Measurements from ENCODE around the gene TMEM17.

The TMEM17 gene

GRCh38 chr2:62482558-62483352, 23.2 kb downstream of the TMEM17 start:
- H3K36me3 ChIP-seq, result no peaks in the 10 kb centered on the region
- H3K4me3 ChIP-seq (ENCODE audit: low read depth, low read length), result no peak overlapping the region
- no peak for DNase-seq
- no peak overlapping the region for H3K27ac ChIP-seq
- no peaks in the 10 kb centered on the region for H3K27me3 ChIP-seq (ENCODE audit: insufficient read depth, low read depth, severe bottlenecking)
- H3K9me3 ChIP-seq (ENCODE audit: severe bottlenecking), result no peaks in the 10 kb centered on the region
- TF ChIP-seq CTCF (IDR thresholded peaks at IDR 0.05; ENCODE audit: low read depth, low read length), result no peak

DNA sequence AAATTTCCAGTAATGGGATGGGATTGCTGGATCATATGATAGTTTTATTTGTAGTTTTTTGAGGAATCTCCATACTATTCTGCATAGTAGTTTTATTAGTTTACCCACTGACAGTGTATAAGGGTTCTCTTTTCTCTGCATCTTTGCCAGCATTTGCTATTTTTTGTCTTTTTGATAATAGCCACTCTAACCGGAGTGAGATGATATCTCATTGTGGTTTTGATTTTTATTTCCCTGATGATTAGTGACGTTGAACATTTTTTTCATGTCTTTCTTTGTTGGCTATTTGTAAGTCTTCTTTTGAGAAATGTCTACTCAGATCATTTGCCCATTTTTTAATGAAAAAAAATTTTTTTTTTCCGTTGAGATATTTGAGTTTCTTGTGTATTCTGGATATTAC, 26.1 kb downstream of the TMEM17 start:
- no peaks in the 10 kb centered on the region for H3K27me3 ChIP-seq (ENCODE audit: insufficient read depth, low read depth, severe bottlenecking)
- no peak for TF ChIP-seq CTCF (IDR thresholded peaks at IDR 0.05; ENCODE audit: low read depth, low read length)
- no peak overlapping the region for H3K27ac ChIP-seq
- DNase-seq, result no peak
- no peaks in the 10 kb centered on the region for H3K36me3 ChIP-seq
- no peak overlapping the region for H3K4me3 ChIP-seq (ENCODE audit: low read depth, low read length)
- H3K9me3 ChIP-seq (ENCODE audit: severe bottlenecking), result no peaks in the 10 kb centered on the region

DNA sequence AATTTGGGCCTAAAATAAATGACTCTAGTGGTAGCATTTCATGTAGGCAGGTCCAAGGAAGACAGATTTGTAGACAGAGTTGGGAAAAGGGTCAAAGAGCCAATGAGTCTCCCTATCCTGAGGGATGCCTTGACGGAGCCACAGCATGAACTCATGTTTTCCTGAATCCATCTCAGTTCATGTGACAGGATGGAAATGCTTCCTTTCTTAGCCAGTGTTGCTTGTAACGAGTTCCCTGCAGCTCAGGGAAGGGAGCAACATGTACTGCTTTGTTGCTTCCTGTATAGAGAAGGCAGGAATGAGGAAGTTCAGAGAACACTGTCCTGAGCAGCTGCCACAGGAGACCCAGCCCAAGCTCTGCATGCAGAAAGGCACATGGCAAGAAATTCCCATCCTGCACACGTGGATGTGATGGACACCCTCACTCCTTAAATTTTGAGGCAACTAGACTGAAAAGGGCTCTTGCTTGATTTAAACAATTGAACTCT, 27.9 kb downstream of the TMEM17 start:
- TF ChIP-seq CTCF (IDR thresholded peaks at IDR 0.05; ENCODE audit: low read depth, low read length), result no peak
- no peaks in the 10 kb centered on the region for H3K27me3 ChIP-seq (ENCODE audit: insufficient read depth, low read depth, severe bottlenecking)
- H3K36me3 ChIP-seq, result no peaks in the 10 kb centered on the region
- DNase-seq, result no peak
- H3K9me3 ChIP-seq (ENCODE audit: severe bottlenecking), result no peaks in the 10 kb centered on the region
- no peak overlapping the region for H3K4me3 ChIP-seq (ENCODE audit: low read depth, low read length)
- no peak overlapping the region for H3K27ac ChIP-seq

DNA sequence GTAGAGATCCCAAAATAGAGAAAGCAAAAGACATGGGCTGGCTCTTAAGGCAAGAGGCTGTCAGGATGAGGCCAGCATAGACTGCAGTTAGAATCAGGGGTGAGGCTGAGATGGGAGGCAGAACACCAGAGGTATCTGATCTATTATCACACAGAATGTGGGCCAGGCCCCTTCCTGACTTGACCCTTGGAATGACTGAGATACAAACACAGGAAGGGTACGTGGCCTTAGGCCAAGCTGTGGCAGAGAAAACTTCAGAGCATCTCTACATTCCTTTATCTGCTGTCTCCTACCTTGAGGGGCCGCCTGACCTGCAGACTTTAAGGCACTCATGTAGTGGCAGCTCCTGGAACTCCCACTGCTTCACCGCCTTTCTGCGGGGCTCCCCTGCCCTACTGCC, 28.4 kb downstream of the TMEM17 start:
- DNase-seq, result no peak
- no peak overlapping the region for H3K4me3 ChIP-seq (ENCODE audit: low read depth, low read length)
- no peaks in the 10 kb centered on the region for H3K36me3 ChIP-seq
- H3K27ac ChIP-seq, result no peak overlapping the region
- no peak for TF ChIP-seq CTCF (IDR thresholded peaks at IDR 0.05; ENCODE audit: low read depth, low read length)
- no peaks in the 10 kb centered on the region for H3K27me3 ChIP-seq (ENCODE audit: insufficient read depth, low read depth, severe bottlenecking)
- no peaks in the 10 kb centered on the region for H3K9me3 ChIP-seq (ENCODE audit: severe bottlenecking)

GRCh38 chr2:62475172-62476011, 30.6 kb downstream of the TMEM17 start:
- Histone ChIP-seq H3K27me3 (ENCODE audit: insufficient read depth, low read depth, severe bottlenecking) (no peaks in the 10 kb centered on the region), H3K4me3 (ENCODE audit: low read depth, low read length) (no peak overlapping the region), H3K27ac (no peak overlapping the region), H3K36me3 (no peaks in the 10 kb centered on the region), H3K9me3 (ENCODE audit: severe bottlenecking) (no peaks in the 10 kb centered on the region)
- no peak for DNase-seq
- TF ChIP-seq CTCF (IDR thresholded peaks at IDR 0.05; ENCODE audit: low read depth, low read length), result no peak

Data from WERI-Rb-1 (cell line).